K562 (cell line): Measurements from ENCODE around the gene TBC1D5. TPM values are rescaled to one million over a fixed set of nuclear protein-coding genes. Genes with fewer than 3 reads are reported as not detected.

Experiments used
- CBX8 ChIP-seq: fragments of 200-600 bp; sonication (generic); IDR thresholded peaks from 2 replicates; pipeline ENCODE4 v1.6.1; 2012; ENCODE audit warnings: borderline replicate concordance, mixed run types, low read depth, mild to moderate bottlenecking, moderate library complexity, mixed read lengths, low read length, control low read depth, inconsistent platforms; ENCODE audit not compliant: poor library complexity, severe bottlenecking; ENCODE audit errors: extremely low read depth
- FOXK2 ChIP-seq, 2 experiments: fragments of 450-650 bp; IDR thresholded peaks in 1 of 2; conservative IDR thresholded peaks in 1 of 2; 2 replicates each; pipeline ENCODE4 v1.6.1; 2016; ENCODE audit warnings: low read depth in 2 of 2, mild to moderate bottlenecking in 1 of 2
- FOXO4 ChIP-seq: fragments of 450-650 bp; formaldehyde crosslinking; IDR thresholded peaks from 2 replicates; pipeline ENCODE4 v1.4.0; 2020; ENCODE audit warnings: mild to moderate bottlenecking, moderate library complexity
- HINFP ChIP-seq: fragments of 450-650 bp; conservative IDR thresholded peaks from 2 replicates; pipeline ENCODE4 v1.6.1; 2016; ENCODE audit warnings: missing genetic modification characterization, low read depth, mild to moderate bottlenecking, control low read depth, missing compliant biosample characterization
- MTA1 ChIP-seq: fragments of 450-650 bp; IDR thresholded peaks from 2 replicates; pipeline ENCODE4 v1.6.1; 2017; ENCODE audit warnings: borderline replicate concordance
- NONO ChIP-seq, 2 experiments: fragments of 200-400 bp in 1 of 2; fragments of 450-650 bp in 1 of 2; formaldehyde crosslinking in 1 of 2; IDR thresholded peaks; 2 replicates each; pipeline ENCODE4 v1.6.1; 2017; ENCODE audit warnings: low read depth in 2 of 2, mild to moderate bottlenecking in 2 of 2, moderate library complexity in 2 of 2, low read length in 1 of 2
- NR2C2 ChIP-seq, 2 experiments: fragments of 200-800 bp in 1 of 2; sonication (Bioruptor generic) in 1 of 2; sonication (generic) in 1 of 2; formaldehyde crosslinking in 1 of 2; IDR thresholded peaks; 2 replicates each; pipeline versions ENCODE4 v1.6.1 to v1.8.0; 2016 to 2022; ENCODE audit warnings: mild to moderate bottlenecking in 1 of 2, missing compliant biosample characterization in 1 of 2, missing genetic modification characterization in 1 of 2, missing genetic modification reagents in 1 of 2
- TAF1 ChIP-seq: IDR thresholded peaks from 2 replicates; pipeline ENCODE4 v1.6.1; 2011; ENCODE audit warnings: mild to moderate bottlenecking, low read length, moderate library complexity; ENCODE audit not compliant: insufficient read depth, control insufficient read depth, severe bottlenecking; ENCODE audit errors: extremely low read depth
- THRAP3 ChIP-seq: fragments of 450-650 bp; IDR thresholded peaks from 2 replicates; pipeline ENCODE4 v1.6.1; 2016; ENCODE audit warnings: mild to moderate bottlenecking, inconsistent platforms, borderline replicate concordance
- ZNF740 ChIP-seq, 3 experiments: fragments of 200-800 bp in 1 of 3; sonication (Bioruptor generic) in 1 of 3; sonication (generic) in 1 of 3; formaldehyde crosslinking in 1 of 3; IDR thresholded peaks; 2 replicates each; pipeline versions ENCODE4 v1.6.1 to v1.8.0; 2016 to 2022; ENCODE audit warnings: mild to moderate bottlenecking in 2 of 3, missing compliant biosample characterization in 2 of 3, missing genetic modification characterization in 2 of 3, missing genetic modification reagents in 1 of 3
- polyA plus RNA-seq, 8 experiments: library from polyadenylated mRNA; depleted of rRNA in 4 of 8; stranded (reverse) in 5 of 8; unstranded in 3 of 8; fragments of >200 nt; fragmentation: Nextera tagmentation in 2 of 8; fragmentation: Illumina TruSeq in 1 of 8; extraction: Ambion mirVana in 2 of 8; extraction: Trizol in 1 of 8; gene quantifications; 2 replicates each; pipeline versions ENCODE4 v1.2.1 to v1.2.3, GENCODE V29; 2011 to 2014; ENCODE audit warnings: inconsistent platforms in 1 of 8, missing spikeins in 1 of 8
- total RNA-seq, 7 experiments: library from RNA; depleted of rRNA in 6 of 7; stranded (reverse); fragments of >200 nt in 6 of 7; fragmentation: Illumina TruSeq in 2 of 7; extraction: Trizol in 2 of 7; gene quantifications; 2 replicates each; pipeline versions ENCODE4 v1.2.1 to v1.2.3, GENCODE V29; 2011 to 2021; ENCODE audit warnings: low replicate concordance in 1 of 7

The TBC1D5 gene
- total and polyA plus RNA-seq, 9 of the 15 experiments (the other 6 are each of a cell fraction or from before 2014, with no cell fraction given), result 2.9 to 38.1 (median 25.6) TPM

- TF ChIP-seq TAF1 (no peak), CBX8 (no peak), NR2C2 (CRISPR knock-in tag; IDR thresholded peaks at IDR 0.05) (no peak), NR2C2 (tag; IDR thresholded peaks at IDR 0.05) (no peak), ZNF740 (CRISPR knock-in tag; IDR thresholded peaks at IDR 0.05) (no peak), ZNF740 (tag; IDR thresholded peaks at IDR 0.05) (no peak), MTA1 (no peak), NONO (IDR thresholded peaks at IDR 0.05; ENCODE audit: low read depth in 2 of 2, low read length in 1 of 2) (no peak), HINFP (tag) (no peak), FOXK2 (conservative IDR thresholded peaks at IDR 0.05 in 1 of 2, IDR thresholded peaks at IDR 0.05 in 1 of 2; ENCODE audit: low read depth in 2 of 2) (no peak), THRAP3 (no peak), FOXO4 (CRISPR knock-in tag) (no peak)
These were observed 179.6 kb downstream of the TBC1D5 start (continued) for GRCh38 chr3:17562845-17563244.
